GM12873 (cell line): ENCODE results near the gene GPC6.

ENCODE experiments used
- TF ChIP-seq, protein P1 (sequence below): IDR thresholded peaks from 2 replicates; pipeline ENCODE4 v1.5.1; 2012; ENCODE audit warnings: low read depth, mild to moderate bottlenecking, moderate library complexity, low read length, control low read depth; ENCODE audit not compliant: insufficient read depth; ENCODE audit errors: missing control alignments

The GPC6 gene

GRCh38 chr13:94327318-94327717, 1100.7 kb downstream of the GPC6 start:
- TF ChIP-seq, protein P1, sequence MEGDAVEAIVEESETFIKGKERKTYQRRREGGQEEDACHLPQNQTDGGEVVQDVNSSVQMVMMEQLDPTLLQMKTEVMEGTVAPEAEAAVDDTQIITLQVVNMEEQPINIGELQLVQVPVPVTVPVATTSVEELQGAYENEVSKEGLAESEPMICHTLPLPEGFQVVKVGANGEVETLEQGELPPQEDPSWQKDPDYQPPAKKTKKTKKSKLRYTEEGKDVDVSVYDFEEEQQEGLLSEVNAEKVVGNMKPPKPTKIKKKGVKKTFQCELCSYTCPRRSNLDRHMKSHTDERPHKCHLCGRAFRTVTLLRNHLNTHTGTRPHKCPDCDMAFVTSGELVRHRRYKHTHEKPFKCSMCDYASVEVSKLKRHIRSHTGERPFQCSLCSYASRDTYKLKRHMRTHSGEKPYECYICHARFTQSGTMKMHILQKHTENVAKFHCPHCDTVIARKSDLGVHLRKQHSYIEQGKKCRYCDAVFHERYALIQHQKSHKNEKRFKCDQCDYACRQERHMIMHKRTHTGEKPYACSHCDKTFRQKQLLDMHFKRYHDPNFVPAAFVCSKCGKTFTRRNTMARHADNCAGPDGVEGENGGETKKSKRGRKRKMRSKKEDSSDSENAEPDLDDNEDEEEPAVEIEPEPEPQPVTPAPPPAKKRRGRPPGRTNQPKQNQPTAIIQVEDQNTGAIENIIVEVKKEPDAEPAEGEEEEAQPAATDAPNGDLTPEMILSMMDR: no peak

- TF ChIP-seq, protein P1: no peak
Measured at GRCh38 chr13:94328381-94329041, 1101.9 kb downstream of the GPC6 start.

DNA sequence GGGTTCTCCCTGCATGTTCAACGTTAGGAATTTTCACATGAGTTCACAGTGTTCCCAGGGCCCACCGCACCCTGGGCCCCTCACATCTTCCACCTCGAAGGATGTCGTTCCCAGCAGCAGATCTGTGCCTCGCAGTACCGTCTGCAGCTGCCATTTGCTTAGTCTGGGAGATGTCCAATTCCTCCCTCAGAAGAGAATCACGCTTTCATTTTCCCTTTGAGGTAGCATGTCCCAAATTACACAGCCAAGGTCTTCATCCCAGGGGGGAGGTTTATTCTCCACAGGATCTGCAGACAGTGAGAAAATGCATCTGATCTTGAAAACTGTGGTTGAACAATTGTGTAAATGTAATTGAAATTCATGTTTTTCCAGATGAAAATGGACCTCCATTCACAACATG, 1102.7 kb downstream of the GPC6 start:
- TF ChIP-seq, protein P1: no peak

GRCh38 chr13:94329754-94330551, 1103.3 kb downstream of the GPC6 start:
- TF ChIP-seq, protein P1: no peak

- TF ChIP-seq, protein P1: no peak
Measured at GRCh38 chr13:94330552-94331071, 1104.0 kb downstream of the GPC6 start.

GRCh38 chr13:94331281-94331680, 1104.7 kb downstream of the GPC6 start:
- TF ChIP-seq, protein P1: no peak

- TF ChIP-seq, protein P1: no peak
Measured at GRCh38 chr13:94332359-94333096, 1105.9 kb downstream of the GPC6 start.
